Measurements from ENCODE around the gene NNAT.

NNAT gene

DNA sequence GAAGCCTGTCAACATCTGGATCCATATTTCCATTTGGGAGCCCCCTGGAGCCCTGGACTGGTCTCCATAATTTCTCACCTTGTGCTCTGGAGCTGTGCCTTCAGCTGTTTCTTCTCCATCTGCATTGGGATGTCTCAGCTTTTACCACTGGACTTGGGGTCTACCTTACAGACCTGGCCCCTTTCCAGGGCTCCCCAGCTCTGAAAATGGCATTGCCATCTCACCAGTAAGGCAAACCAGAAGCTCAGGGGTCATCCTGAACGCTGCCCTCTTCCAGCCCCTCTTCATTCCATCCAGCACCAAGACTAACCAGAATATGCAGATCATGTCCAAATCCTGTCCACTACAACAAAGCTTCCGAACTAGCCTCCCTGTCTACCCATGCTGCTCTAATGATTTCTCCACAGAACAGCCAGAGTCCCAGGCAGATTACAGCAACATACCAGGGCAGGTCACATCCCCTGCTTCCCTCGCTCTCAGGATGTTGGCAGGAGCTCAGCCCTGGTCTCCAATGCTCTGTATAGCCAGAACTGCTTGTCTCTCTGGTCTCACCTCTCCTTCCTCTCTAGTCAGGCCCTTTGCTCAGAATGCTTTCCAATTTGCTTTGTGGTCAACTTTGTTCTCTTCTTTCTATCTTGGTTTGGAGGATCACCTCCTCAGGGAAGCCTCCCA, 17.7 kb upstream of the NNAT start:
- DNase-seq: no peak

DNA sequence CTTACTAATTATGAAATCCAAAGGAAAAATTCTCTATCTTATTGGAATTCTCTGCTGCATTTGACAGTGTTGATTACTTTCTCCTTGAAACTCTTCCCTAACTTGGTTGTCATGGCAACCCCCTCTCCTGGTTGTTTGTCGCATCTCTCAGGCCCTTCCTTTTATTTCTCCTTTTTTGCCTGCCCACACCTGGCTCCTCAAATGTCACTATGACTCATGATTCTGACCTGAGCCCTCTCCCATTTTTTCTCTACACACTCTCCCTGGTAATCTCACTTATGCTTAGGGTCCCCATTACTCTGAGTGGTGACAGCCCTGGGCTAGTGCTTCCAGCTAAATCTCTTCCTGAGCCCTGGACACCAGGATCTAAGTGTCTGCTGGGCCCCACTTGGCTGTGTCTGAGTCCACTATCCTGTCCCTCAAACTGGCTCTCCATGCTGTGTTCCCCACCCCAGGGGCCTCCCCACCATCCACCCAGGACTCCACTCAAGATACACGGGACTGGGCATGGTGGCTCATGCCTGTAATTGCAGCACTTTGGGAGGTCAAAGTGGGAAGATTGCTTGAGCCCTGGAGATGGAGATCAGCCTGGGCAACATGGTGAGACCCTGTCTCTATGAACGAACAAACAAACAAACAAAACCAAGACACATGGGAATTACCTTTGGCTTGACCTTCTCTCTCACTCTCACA, 16.5 kb upstream of the NNAT start:
- no peak for DNase-seq

GRCh38 chr20:37505263-37506151, 15.5 kb upstream of the NNAT start:
- no peak for DNase-seq

DNA sequence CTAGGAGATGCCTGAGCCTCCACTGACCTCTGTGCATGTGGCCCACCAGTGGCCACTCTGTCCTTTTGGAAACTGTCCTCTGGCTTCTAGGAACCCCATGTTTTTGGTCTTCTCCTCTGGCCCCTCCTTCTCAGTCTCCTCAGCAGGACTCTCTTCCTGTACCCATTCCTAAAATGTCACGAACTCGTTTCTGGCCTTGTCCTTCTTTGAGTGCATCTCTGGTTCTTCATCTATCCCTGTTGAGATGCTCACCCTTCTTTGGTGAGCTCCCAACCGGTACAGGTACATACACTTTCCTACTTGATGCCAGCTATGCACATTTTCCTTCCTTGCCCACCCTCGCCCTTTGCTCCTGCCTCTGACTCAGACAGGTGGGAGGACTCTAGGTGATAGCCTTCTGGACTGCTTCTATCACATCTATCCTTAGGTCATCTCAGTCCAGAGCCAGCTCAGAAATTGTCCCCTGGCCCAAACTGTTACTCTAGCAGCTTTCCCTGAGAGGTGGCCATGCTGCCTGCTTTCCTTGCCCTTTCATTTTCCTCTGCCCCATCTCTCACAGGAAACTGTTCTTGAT, 14.8 kb upstream of the NNAT start:
- no peak for DNase-seq

- no peak for DNase-seq
Observed at GRCh38 chr20:37510226-37510625, 10.8 kb upstream of the NNAT start.

DNA sequence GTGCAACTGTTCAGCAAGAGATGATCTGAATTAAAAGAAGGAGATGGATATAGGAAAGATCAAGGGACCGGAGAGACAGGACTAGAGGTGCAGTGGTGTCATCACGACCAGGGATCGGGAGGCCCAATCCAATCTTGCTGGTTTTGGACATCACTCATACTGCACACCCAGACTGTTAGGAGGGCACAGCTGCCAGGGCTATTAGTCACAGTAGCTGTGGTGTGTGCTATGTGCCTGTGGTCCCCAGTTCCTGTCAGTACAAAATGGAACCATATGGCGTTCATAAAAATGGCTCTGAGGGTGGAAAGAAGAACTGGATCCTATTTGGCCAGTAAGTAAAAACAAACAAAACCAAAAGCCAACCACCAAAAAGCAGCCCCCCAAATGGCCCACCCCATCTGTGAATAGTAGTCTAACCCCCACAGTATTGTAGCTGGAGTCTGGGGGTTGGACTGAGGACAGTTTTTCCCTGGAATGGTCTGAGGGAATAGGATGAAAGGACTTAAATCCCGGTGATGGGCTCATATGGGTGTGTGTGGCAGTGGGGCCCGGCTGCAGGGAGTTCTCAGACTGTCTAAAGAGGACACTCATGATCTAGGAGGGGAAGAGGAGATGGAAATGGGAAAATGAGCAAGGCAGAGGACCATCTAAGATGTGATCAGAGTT, 9.3 kb upstream of the NNAT start:
- DNase-seq: no peak

DNA sequence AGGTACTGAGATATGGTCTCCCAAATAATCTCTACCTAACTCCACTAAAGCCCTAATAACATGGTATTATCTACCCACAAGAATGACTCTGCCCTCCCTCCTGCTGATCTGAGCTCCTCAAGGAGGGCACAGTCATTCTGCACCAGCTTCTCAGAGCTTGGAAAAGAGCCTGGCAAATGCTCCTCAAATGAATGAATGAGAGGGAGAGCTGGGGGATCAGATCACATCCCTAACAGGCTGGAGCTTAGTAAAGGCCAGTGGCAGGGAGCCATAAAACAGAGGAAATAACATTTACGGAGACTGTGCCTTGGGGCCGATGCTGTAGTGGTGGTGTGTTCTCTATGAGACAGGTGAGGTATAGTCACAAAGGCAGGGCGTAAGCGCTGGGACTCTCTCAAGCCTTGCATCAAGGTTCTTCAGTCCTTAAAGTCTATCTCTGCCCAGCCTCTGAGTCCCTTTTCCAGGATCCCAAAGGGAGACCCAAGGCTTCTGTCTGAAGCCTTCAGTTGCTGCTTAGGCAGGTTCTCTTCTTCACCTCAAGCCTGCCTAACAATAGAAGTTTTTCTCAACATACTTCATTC, 7.2 kb upstream of the NNAT start:
- no peak for DNase-seq

DNA sequence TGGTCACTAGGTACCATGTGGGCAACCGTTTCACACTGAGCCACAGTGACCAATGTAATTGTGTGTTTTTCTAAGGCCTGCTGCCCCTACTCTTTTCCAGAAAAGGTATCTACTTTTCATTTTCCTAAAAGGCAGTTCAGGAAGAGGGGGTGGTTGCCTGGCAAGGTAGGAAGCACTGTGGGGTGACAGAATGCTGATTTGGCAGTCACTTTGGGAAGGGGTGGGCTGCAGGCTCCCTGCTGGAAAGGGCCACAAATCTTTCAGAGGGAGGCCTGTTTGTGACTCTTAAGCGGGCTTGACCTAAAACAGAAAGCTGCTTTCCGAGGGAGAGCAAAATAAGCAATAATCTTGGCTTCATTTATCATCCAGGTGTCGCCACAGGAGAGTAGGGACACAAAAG, 5.2 kb upstream of the NNAT start:
- DNase-seq: no peak

GRCh38 chr20:37516811-37517750, 4.0 kb upstream of the NNAT start:
- DNase-seq: no peak

DNA sequence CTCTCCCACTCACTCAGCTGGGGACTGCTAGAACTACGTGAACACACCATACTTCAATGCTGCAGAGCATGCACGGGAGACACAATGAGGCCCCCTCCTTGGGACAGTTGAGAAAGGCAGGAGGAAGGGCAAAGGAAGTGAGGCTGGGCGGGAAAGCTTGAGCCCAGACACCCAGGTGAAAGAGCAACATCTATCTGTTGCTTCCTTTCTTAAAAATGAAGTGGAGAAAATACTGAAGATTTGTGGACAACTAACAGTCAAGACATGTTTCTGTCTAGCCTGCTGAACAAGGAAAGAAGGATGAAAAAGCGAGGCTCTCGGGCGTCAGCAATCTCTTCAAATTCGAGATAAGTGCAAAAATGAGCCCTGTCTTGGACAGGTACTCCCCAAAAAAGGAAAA, 3.0 kb upstream of the NNAT start:
- DNase-seq: no peak

DNA sequence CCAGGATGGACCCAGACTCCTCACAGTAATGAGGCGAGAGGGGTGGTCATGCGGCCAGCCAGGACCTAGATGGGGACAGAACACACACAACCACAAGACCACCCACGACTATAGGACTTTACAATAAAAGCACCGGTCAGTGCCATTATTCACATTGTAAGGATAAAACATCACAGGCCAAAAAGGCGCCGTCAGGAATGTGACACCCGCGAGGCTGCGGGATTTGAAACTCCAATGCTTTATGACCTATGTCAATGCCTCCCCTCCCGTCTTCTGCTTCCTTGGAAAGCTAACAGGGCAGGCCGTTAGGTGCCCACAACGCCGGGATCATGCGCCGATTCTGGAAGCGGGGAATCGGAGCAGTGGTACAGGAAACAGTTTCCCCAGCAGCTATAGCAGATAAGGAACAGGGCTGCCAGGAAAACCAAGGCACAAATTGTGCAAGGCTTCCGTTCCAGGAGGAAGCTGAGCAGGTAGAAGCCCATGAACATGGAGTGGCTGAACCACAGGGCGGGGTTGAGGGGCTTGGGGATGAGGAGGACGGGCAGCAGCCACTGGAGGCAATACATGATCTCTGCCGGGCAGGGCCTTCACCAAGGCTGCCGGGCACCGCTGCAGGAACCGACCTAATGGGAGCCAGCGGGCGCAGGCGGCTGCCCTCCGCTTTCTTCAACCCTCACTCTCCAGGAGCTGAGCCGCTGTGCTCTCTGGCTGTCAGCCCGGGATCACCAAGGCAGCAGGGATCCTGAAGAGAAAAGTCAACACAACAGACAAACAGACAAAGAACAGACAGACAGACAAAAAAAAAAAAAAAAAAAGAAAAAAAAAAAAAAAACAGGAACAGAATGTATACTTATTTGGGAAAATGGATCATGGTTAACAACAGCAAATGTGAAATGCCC, 2.2 kb upstream of the NNAT start:
- DNase-seq: no peak

DNA sequence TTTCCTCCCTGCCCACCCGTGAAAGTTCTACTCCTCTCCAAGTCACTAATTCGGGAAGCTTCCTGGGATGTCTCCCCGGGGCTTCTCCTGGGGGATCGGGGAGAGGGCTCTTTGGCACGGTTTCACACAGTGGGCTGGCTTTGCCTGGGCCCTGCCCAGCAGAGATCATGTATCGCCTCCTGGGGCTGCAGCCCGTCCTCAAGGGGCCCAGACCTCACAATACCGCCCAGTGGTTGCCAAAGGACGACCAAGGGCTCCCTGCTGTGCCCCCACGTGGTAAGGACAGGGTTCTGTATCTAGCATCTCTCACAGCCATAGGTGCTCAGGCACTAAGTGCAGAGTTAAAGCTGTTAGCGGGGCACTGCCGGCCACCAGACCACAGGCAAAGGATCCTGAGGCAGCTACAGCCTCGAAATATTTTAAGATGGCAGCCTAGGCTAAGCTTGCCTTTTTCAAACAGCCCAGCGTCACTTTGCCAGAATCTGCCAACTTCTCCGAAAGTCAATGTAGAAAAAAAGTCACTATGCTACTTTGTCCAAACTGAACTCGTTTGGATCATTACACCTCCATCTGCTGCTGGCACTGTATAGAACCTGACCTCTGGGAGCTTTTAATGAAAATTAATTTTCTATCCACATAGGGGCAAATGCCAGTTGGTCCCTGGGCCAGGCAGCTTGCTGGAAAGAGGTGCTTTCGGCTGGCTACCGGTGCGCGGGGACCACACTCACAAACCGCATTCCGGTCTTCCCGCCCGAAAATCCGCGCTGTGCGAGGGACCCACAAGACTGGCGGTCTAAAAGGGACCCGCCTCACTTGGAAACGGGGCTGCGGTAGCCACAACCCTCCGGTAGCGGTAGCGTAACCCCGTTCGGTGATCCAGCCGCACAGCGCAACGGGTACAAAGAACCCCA, 1.3 kb upstream of the NNAT start:
- no peak for DNase-seq

DNA sequence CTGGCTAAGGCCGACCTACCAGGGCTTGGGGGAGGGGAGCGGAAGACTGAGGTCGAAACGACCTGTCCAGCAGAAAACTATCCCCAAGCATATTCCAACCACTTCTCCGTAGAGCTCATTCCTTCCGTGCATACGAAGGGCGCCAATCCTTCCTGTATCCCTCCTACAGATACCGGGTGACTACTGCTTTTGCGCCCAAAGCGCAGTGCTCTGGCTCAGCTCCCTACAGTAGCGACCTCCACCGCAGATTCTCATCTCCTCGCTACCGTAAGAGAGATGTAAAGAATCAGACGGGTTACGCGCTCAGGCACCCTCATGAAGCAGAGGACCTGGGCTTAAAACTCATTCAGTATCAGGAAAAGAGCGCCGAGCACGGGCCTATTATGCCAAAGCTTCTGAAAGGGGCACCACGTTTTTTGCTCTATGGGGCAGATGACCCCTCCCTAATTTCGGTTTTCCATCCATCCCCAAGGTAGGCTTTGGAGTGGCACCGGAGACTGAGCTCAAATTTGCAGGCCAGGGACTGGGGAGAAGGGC, 563 bp upstream of the NNAT start:
- no peak for DNase-seq

GRCh38 chr20:37522260-37523011, 1.4 kb downstream of the NNAT start:
- no peak for DNase-seq

DNA sequence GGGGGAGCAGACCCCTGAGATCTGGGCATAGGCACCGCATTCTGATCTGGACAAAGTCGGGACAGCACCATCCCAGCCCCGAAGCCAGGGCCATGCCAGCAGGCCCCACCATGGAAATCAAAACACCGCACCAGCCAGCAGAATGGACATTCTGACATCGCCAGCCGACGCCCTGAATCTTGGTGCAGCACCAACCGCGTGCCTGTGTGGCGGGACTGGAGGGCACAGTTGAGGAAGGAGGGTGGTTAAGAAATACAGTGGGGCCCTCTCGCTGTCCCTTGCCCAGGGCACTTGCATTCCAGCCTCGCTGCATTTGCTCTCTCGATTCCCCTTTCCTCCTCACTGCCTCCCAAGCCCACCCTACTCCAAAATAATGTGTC, 2.0 kb downstream of the NNAT start:
- no peak for DNase-seq

DNA sequence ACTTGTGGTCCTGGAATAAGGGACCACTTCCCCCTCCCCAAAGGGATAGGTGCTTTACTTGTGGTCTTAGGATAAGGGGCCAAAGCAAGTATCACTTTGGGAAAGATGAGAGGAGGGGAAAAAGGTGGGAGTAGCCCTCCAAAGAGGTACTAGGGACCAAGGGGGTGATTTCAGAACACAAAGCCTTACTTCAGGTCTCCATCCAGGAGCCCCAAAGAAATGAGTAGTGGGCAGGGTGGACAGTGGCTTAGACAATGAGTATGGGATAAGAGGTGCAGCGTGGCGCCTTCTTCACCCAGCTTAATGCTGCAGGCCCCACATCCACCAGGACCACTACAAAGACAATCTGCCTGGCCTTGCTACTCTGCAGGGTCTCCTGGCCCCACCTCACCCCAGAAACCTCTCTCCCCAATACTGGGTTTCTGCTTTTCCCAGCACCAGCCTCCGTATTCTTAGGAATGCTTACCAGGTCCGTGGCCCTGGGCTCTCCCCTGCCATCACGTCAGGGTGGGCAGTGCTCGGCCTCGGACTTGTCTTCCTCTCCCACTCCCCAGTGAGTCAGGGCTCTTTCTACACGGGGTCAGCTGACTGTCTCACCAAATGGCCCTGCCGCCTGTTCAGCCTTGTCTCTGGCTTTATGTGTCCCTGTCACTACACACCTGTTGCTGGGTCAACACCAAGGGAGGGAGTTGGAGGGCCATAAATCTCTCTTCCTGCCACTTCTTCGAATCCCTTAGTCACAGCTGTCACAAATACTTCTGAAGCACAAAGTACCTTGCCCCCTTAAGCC, 3.1 kb downstream of the NNAT start:
- no peak for DNase-seq
